GM10847 (cell line): ENCODE results near the gene UIMC1.
A peak's percentile ranks its signal among the peaks of the same experiment; 100 is the strongest.

Experiments used
- POLR2A ChIP-seq: IDR thresholded peaks from 2 replicates; pipeline ENCODE4 v1.6.1; 2011; ENCODE audit not compliant: insufficient read length; ENCODE audit errors: extremely low read depth

Gene UIMC1

GRCh38 chr5:177022386-177023302, 16.1 kb upstream of the UIMC1 start, which contains the start of gene ZNF346:
Gene ZNF346 (plus strand): TSS chr5:177022696. CDS start chr5:177022739, 43 bp downstream.
- peak; percentile 74 for TF ChIP-seq POLR2A

DNA sequence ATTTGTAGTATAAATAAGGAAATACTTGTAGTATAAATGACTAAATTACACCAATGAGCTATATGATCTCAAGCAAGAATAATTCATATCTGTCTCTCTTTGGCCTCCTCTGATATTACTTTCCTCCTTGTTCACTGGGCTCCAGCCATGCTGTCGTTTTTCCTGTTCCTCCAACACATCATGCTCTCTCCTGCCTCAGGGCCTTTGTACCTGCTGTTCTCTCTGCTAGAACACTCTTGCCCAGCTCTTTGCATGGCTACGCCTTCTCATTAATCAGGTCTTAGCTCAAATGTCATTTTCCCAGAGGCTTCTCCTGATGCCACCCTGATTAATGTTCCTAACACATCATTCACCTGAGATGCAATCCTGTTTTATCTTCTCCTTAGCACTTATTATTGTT, 13.5 kb upstream of the UIMC1 start:
- TF ChIP-seq POLR2A = no peak

- no peak for TF ChIP-seq POLR2A
Observed at GRCh38 chr5:177018341-177018740, 11.8 kb upstream of the UIMC1 start.

GRCh38 chr5:177015156-177015555, 8.6 kb upstream of the UIMC1 start:
- TF ChIP-seq POLR2A = no peak

GRCh38 chr5:177010153-177010552, 3.6 kb upstream of the UIMC1 start:
- no peak for TF ChIP-seq POLR2A

DNA sequence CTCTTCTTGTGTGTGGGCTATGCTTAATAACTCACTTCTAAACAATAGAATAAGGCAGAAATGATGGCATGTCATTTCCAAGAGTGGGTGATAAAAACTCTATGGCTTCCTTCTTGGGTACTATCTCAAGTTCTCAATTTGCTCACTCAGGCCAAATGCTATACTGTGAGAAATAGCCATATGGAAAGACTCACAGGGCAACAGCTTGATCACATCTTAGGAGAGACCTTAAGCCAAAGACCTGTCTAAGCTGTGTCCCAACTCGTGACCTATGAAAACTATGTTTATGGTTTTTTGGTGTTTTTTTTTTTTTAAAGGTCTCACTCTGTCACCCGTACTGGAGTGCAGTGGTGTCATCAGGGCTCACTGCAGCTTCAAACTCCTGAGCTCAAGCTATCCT, 2.1 kb upstream of the UIMC1 start:
- no peak for TF ChIP-seq POLR2A

DNA sequence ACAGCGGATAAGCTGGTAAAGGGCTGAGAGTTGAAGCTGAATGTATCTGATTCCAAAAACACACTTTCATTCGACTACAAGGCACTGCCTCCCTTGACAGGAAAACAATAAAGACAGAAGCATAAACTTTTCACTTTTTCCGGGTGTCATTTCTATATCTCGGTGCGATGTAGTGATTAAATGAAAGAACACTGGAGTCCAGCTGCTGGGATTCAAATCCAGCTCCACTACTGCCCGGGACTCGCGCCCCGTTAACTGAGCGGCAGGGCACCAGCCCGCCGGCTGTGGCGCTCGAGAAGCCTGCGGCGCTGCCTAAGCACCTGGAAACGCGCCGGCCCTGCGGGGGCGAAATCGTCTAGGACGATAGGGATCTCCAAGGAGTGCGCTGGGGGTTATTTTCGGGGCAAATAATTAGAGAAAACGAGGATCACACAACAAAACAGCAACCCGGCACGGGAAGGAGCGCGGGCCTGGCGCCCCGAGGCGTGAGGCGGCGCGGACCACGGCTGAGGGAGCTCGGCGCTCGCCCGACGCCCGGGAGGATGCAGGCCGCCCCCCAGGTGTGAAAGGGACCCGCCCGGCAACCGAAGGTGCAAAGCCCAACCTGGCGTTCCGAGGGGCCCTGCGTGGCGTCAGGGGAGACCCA, 837 bp downstream of the UIMC1 start:
- no peak for TF ChIP-seq POLR2A

- TF ChIP-seq POLR2A = no peak
Observed at GRCh38 chr5:177004961-177005360, 1.6 kb downstream of the UIMC1 start.

DNA sequence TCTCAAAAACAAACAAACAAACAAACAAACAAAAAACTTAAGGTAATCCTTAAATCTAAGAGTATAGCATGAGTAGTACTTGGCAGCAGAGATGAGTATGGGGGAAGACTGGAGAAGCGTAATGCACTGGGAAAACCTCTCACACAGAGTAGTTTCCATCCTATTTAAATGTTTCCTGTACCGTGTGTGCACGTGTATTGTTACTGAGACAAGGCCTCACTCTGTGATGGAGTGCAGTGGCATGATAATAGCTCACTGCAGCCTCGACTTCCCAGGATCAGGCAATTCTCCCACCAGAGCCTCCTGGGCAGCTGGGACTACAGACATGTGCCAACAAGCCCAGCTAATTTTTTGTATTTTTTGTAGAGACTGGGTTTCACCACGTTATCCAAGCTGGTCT, 2.9 kb downstream of the UIMC1 start:
- TF ChIP-seq POLR2A = no peak

DNA sequence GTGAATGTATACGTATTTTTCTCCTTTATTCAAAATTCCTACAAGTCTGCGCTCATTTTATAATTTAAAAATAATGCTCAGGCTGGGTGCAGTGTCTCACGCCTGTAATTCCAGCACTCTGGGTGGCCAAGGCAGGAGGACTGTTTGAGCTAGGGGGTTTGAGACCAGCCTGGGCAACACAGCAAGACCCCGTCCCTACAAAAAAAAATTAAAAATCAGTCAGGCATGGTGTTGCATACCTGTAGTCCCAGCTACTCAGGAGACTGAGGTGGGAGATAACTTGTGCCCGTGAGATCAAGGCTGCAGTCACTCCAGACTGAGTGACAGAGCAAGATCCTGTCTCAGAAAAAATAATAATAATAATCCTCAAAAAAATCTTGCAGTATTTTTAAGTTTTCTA, 7.8 kb downstream of the UIMC1 start:
- no peak for TF ChIP-seq POLR2A

DNA sequence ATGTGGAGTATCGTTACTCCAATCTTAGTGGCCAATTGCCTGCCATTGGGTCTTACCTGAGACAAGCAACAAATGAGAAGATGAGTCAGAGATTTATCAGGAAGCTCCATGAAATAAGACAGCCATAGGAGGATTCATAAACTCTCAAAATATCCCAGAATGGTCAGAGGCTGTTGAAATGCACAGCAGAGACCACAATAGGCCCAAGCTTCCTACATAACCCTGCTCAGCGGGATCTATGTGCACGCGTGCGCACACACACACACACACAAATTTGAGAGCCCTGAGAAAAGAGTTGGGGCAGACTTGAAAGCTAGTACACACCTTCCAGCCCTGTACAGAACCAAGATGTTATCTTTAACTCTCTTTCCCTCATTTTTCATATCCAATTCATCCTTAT, 9.8 kb downstream of the UIMC1 start:
- no peak for TF ChIP-seq POLR2A

DNA sequence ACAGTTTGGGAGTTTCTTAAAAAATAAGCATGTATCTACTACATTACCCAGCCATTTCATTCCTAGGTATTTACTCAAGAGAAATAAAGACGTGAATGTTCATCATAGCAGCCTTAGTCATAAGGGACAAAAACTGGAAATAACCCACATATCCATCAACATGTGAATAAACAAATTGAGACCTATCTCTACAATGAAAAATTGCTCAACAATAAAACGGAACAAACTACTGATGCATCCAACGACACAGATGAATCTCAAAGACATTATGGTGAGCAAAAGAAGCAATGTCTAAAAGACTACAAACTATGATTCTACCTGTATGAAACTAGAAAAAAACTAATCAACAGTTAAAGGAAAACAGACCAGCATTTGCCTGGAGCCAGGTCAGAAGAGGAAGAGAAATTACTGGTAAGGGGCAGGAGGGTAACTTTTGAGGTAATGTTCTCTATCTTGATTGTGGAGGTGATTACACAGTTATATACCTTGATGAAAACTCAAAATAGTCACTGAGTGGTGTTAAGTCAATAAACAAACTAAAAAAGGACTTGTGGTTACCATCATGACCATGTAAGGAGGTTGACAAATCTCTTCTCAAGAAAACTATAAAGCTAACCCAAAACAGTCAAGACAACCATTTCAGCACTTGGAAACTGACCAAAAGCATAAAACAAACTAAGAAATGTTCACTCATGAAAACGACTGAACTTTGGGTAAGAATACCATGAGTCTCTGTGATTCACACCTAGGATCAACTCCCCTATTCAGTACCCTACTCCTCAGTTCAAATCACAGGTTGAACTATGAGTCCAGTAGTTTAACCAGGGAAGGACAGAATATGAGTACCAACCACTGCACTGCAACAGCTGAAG, 10.4 kb downstream of the UIMC1 start:
- TF ChIP-seq POLR2A = no peak

GRCh38 chr5:176995122-176995490, 11.5 kb downstream of the UIMC1 start:
- no peak for TF ChIP-seq POLR2A

DNA sequence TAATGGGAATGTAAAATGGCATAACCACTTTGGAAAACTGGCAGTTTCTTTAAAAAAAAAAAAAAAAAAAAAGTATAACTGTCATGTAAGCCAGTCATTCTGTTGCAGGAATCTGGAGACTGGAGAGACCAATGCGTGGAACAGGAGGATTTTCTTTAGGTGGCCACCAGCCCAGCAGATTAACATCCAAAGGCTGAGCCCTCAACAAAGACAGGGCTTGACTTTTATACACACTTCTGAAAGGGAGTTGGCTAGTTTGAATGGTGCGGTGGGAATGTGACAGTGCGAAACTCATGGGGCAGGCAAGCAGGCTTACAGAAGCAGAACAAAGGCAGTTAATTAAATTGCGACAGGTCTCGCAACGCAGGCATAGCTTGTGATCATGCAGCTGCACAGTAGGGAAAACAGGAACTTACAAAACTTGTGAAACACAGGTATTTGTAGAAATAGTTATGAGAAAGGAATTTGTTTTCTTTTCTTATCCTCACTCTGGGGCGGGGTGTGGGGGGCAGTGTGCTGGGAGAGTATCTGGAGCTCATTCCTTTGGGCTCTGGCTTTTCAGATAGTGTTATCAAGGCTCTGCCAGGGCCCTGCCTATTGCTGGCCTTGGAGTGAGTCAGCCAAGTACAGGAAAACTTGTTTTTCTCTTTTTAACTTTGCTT, 12.0 kb downstream of the UIMC1 start:
- TF ChIP-seq POLR2A = no peak

DNA sequence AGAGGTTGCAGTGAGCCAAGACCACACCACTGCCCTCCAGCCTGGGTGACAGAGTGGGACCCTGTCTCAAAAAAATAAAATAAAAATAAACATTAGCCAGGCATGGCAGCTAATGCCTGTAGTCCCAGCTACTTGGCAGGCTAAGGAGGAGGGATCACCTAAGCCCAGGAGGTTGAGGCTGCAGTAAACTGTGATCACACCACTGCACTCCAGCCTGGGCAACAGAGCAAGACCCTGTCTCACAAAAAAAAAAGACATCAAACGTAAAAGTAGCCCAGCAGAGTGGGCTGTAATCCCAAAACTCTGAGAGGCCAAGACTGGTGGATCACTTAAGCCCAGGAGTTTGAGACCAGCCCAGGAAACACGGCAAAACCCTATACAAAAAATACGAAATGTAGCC, 19.0 kb downstream of the UIMC1 start:
- TF ChIP-seq POLR2A = no peak
